Uterus (tissue), 4 donors: ENCODE results near the gene VPS50. TPM values are rescaled to one million over a fixed set of nuclear protein-coding genes. Genes with fewer than 3 reads are reported as not detected.

Experiments used
- DNase-seq, 2 donors: peaks; one replicate each; pipeline ENCODE4 v3.0.0-alpha.2; 2019 to 2020
- H3K27ac ChIP-seq, 2 donors: fragments of 200-600 bp; sonication (generic); 1 replicate in 1 of 2; 2 replicates in 1 of 2; pipeline ENCODE4 v1.5.1; 2016 to 2018
- H3K27me3 ChIP-seq, 2 donors: fragments of 200-600 bp; sonication (generic); one replicate each; pipeline ENCODE4 v1.5.1; 2018 to 2019; ENCODE audit warnings: control low read depth in 1 of 2
- H3K36me3 ChIP-seq, 2 donors: fragments of 200-600 bp; sonication (generic); one replicate each; pipeline ENCODE4 v1.5.1; 2019; ENCODE audit warnings: control low read depth in 1 of 2
- H3K4me1 ChIP-seq, 2 donors: fragments of 200-600 bp; sonication (generic); one replicate each; pipeline ENCODE4 v1.5.1; 2018 to 2019; ENCODE audit warnings: control low read depth in 1 of 2
- H3K4me3 ChIP-seq, 2 donors: fragments of 200-600 bp; sonication (generic); 1 replicate in 1 of 2; 2 replicates in 1 of 2; pipeline ENCODE4 v1.5.1; 2018 to 2019; ENCODE audit warnings: mild to moderate bottlenecking in 1 of 2
- H3K9me3 ChIP-seq, 2 donors: fragments of 200-600 bp; sonication (generic); one replicate each; pipeline ENCODE4 v1.5.1; 2019; ENCODE audit warnings: control low read depth in 1 of 2
- POLR2A ChIP-seq, 2 donors: fragments of 450-650 bp; IDR thresholded peaks; one replicate each; pipeline ENCODE4 v1.6.1; 2016; ENCODE audit warnings: antibody characterized with exemption in 2 of 2, mild to moderate bottlenecking in 1 of 2, moderate library complexity in 1 of 2
- intact Hi-C: fragments of 100-400 bp; cut with DNase I; formaldehyde crosslinking; loops from one replicate; pipeline ENCODE4 v1.15.1; 2023; ENCODE audit warnings: low total_unique reads
- total RNA-seq, 4 donors: library from RNA; depleted of rRNA in 3 of 4; stranded (reverse); fragments of >200 nt in 3 of 4; gene quantifications; one replicate each; pipeline versions ENCODE4 v1.1.0 to v1.2.4, GENCODE V29; 2014 to 2023
- TF ChIP-seq, protein P1 (sequence below), 4 experiments: fragments of 200-600 bp in 2 of 4; fragments of 450-650 bp in 2 of 4; sonication (generic) in 2 of 4; IDR thresholded peaks; one replicate each; pipeline ENCODE4 v1.5.1; 2016 to 2019; ENCODE audit warnings: antibody characterized with exemption in 4 of 4, mild to moderate bottlenecking in 2 of 4, moderate library complexity in 1 of 4
- donor health status: DM: yes; HTN: yes; CAD: no.

VPS50 gene
- total RNA-seq, 4 donors from 2014 or later, result 8.5 to 201 (median 64.6) TPM

DNA sequence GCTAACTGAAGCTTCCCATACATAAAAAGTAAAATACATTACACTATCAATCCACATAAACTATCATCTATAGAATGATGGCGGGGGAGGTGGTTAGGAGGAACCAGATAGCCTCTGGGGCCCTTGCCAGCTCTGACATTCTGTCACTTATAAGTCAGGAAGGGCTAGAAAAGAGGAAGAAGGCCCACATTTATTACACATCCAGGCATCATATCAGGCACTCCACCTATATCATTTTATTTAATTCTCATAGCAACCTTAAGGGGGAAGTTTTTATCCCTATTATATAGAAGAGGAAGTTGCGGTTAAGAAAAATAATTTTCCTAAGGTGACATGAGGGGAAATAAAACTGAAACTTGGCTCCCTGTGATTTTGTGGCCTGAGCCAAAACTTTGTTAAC is 35.8 kb upstream of the VPS50 start:
- Histone ChIP-seq H3K36me3 (no peaks in the 10 kb centered on the region), H3K4me3 (no peak overlapping the region), H3K9me3 (no peaks in the 10 kb centered on the region), H3K27me3 (no peaks in the 10 kb centered on the region), H3K27ac (no peak overlapping the region), H3K4me1 (no peaks in the 10 kb centered on the region)
- DNase-seq, result no peak
- intact Hi-C loops, result no loop called here
- no peak for TF ChIP-seq POLR2A (IDR thresholded peaks at IDR 0.05)
- TF ChIP-seq, protein P1, sequence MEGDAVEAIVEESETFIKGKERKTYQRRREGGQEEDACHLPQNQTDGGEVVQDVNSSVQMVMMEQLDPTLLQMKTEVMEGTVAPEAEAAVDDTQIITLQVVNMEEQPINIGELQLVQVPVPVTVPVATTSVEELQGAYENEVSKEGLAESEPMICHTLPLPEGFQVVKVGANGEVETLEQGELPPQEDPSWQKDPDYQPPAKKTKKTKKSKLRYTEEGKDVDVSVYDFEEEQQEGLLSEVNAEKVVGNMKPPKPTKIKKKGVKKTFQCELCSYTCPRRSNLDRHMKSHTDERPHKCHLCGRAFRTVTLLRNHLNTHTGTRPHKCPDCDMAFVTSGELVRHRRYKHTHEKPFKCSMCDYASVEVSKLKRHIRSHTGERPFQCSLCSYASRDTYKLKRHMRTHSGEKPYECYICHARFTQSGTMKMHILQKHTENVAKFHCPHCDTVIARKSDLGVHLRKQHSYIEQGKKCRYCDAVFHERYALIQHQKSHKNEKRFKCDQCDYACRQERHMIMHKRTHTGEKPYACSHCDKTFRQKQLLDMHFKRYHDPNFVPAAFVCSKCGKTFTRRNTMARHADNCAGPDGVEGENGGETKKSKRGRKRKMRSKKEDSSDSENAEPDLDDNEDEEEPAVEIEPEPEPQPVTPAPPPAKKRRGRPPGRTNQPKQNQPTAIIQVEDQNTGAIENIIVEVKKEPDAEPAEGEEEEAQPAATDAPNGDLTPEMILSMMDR (IDR thresholded peaks at IDR 0.05), result no peak

DNA sequence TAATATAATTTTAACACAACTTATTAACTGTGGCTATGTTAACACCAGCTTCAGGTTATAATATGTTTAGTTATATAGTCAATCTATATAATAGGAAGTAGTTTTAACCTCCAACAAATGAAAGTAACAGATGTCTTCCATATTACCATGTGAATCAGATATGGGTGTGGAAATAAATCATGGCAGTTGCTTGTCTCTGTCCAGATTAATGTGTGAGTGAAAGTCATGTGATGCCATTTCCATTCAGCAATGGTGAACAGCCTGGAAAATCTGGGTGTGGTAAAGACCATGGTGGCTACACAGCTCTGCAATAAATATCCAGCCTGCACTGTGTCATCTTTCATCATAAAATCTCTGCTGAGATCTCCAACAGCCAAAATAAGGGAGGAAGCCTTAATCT is 33.7 kb upstream of the VPS50 start:
- no peaks in the 10 kb centered on the region for H3K4me1 ChIP-seq
- intact Hi-C loops, result no loop called here
- H3K36me3 ChIP-seq, result no peaks in the 10 kb centered on the region
- H3K27me3 ChIP-seq, result no peaks in the 10 kb centered on the region
- H3K9me3 ChIP-seq, result no peaks in the 10 kb centered on the region
- no peak overlapping the region for H3K4me3 ChIP-seq
- DNase-seq, result no peak
- H3K27ac ChIP-seq, result no peak overlapping the region
- no peak for TF ChIP-seq POLR2A (IDR thresholded peaks at IDR 0.05)

GRCh38 chr7:93202594-93203250 is 29.4 kb upstream of the VPS50 start:
- intact Hi-C loops, result no loop called here
- no peak overlapping the region for H3K27ac ChIP-seq
- TF ChIP-seq POLR2A (IDR thresholded peaks at IDR 0.05), result no peak
- TF ChIP-seq, protein P1 (IDR thresholded peaks at IDR 0.05), result no peak
- H3K27me3 ChIP-seq, result no peaks in the 10 kb centered on the region
- no peaks in the 10 kb centered on the region for H3K9me3 ChIP-seq
- H3K4me3 ChIP-seq, result no peak overlapping the region
- no peak for DNase-seq
- no peaks in the 10 kb centered on the region for H3K36me3 ChIP-seq
- H3K4me1 ChIP-seq, result no peaks in the 10 kb centered on the region

DNA sequence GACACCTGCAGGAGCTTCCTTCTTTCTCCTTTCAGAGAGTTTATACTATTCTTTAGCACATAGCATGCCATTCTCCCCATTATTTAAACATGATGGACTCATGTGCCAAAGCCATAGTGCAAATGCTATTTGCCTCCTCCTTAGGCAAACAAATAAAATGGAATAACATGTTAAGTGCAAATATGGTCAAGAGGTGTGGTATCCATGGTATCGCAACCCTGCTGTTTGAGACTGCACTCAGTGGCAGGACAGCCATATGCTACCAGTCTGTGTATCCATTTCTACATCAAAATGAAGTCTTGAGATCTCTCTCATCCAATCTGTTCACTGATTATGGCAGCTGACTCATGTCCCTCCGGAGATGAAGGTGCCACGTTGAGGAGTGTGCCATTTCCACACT is 28.7 kb upstream of the VPS50 start:
- Histone ChIP-seq H3K36me3 (no peaks in the 10 kb centered on the region), H3K9me3 (no peaks in the 10 kb centered on the region), H3K27ac (no peak overlapping the region), H3K4me1 (no peaks in the 10 kb centered on the region), H3K4me3 (no peak overlapping the region), H3K27me3 (no peaks in the 10 kb centered on the region)
- no peak for DNase-seq
- intact Hi-C loops, result no loop called here
- TF ChIP-seq, protein P1 (IDR thresholded peaks at IDR 0.05), result no peak
- TF ChIP-seq POLR2A (IDR thresholded peaks at IDR 0.05), result no peak

GRCh38 chr7:93205046-93205445 is 27.1 kb upstream of the VPS50 start:
- no peaks in the 10 kb centered on the region for H3K4me1 ChIP-seq
- no peak overlapping the region for H3K27ac ChIP-seq
- no peaks in the 10 kb centered on the region for H3K36me3 ChIP-seq
- DNase-seq, result no peak
- intact Hi-C loops, result no loop called here
- TF ChIP-seq, protein P1 (IDR thresholded peaks at IDR 0.05), result no peak
- no peak for TF ChIP-seq POLR2A (IDR thresholded peaks at IDR 0.05)
- H3K4me3 ChIP-seq, result no peak overlapping the region
- no peaks in the 10 kb centered on the region for H3K27me3 ChIP-seq
- H3K9me3 ChIP-seq, result no peaks in the 10 kb centered on the region
